GM23338 (cell line): ENCODE measurements around the gene RAB11A. TPM values are rescaled to one million over a fixed set of nuclear protein-coding genes. Genes with fewer than 3 reads are reported as not detected.

Experiments
- ATAC-seq: fragments of 200-7000 bp; cut with Tn5 transposase; 3 replicates; pipeline ENCODE4 v1.9.1; 2020
- DNase-seq: peaks from one replicate; pipeline ENCODE4 v3.0.0-alpha.2; 2015; ENCODE audit warnings: low spot score
- H2AFZ ChIP-seq: fragments of 200-600 bp; sonication (generic); 2 replicates; pipeline ENCODE4 v1.8.0; 2016; ENCODE audit warnings: antibody characterized with exemption, mild to moderate bottlenecking, moderate library complexity
- H3F3A ChIP-seq: fragments of 200-600 bp; sonication (generic); replicated peaks from 2 replicates; pipeline ENCODE4 v1.8.0; 2017; ENCODE audit warnings: antibody characterized with exemption, mixed run types, low read depth
- H3K27ac ChIP-seq: fragments of 200-600 bp; sonication (generic); 2 replicates; pipeline ENCODE4 v1.6.1; 2016; ENCODE audit warnings: low read depth
- H3K27me3 ChIP-seq: fragments of 200-600 bp; sonication (generic); 2 replicates; pipeline ENCODE4 v1.8.0; 2016; ENCODE audit warnings: mild to moderate bottlenecking, mixed run types, moderate library complexity; ENCODE audit not compliant: insufficient read depth
- H3K36me3 ChIP-seq: fragments of 200-600 bp; sonication (generic); 2 replicates; pipeline ENCODE4 v1.8.0; 2016; ENCODE audit warnings: mild to moderate bottlenecking; ENCODE audit not compliant: insufficient read depth
- H3K4me1 ChIP-seq: fragments of 200-600 bp; sonication (generic); 2 replicates; pipeline ENCODE4 v1.8.0; 2016; ENCODE audit warnings: mild to moderate bottlenecking, moderate library complexity; ENCODE audit not compliant: insufficient read depth
- H3K4me2 ChIP-seq: fragments of 200-600 bp; sonication (generic); 2 replicates; pipeline ENCODE4 v1.7.1; 2017; ENCODE audit warnings: mixed run types
- H3K4me3 ChIP-seq: fragments of 200-600 bp; sonication (generic); 2 replicates; pipeline ENCODE4 v1.6.1; 2016; ENCODE audit warnings: mixed run types
- H3K79me2 ChIP-seq: fragments of 200-600 bp; sonication (generic); replicated peaks from 2 replicates; pipeline ENCODE4 v1.8.0; 2017; ENCODE audit warnings: mild to moderate bottlenecking; ENCODE audit not compliant: insufficient read depth
- H3K9me2 ChIP-seq: fragments of 200-600 bp; sonication (generic); 2 replicates; pipeline ENCODE4 v1.8.0; 2017; ENCODE audit not compliant: insufficient read depth
- H4K20me1 ChIP-seq: fragments of 200-600 bp; sonication (generic); replicated peaks from 2 replicates; pipeline ENCODE4 v1.8.0; 2017; ENCODE audit warnings: mild to moderate bottlenecking; ENCODE audit not compliant: insufficient read depth
- H3K27ac Mint-ChIP-seq: 2 replicates; pipeline ENCODE4 v1.8.0; 2020; ENCODE audit warnings: inconsistent platforms, mild to moderate bottlenecking, moderate library complexity, mixed read lengths
- H3K27me3 Mint-ChIP-seq: 3 replicates; pipeline ENCODE4 v1.8.0; 2022; ENCODE audit warnings: low read depth, mild to moderate bottlenecking, moderate library complexity, mixed read lengths, inconsistent platforms; ENCODE audit not compliant: insufficient read depth, poor library complexity
- H3K36me3 Mint-ChIP-seq: 3 replicates; pipeline ENCODE4 v1.8.0; 2021; ENCODE audit warnings: low read depth, mild to moderate bottlenecking, inconsistent platforms, moderate library complexity, mixed read lengths
- H3K4me1 Mint-ChIP-seq: 3 replicates; pipeline ENCODE4 v1.8.0; 2020; ENCODE audit warnings: mild to moderate bottlenecking, inconsistent platforms, mixed read lengths
- H3K4me3 Mint-ChIP-seq: 3 replicates; pipeline ENCODE4 v1.8.0; 2021; ENCODE audit warnings: moderate library complexity, mild to moderate bottlenecking, inconsistent platforms, mixed read lengths
- H3K9me3 Mint-ChIP-seq: 3 replicates; pipeline ENCODE4 v1.8.0; 2020; ENCODE audit warnings: moderate library complexity, mild to moderate bottlenecking, inconsistent platforms, mixed read lengths
- EZH2phosphoT487 ChIP-seq: fragments of 200-600 bp; sonication (generic); IDR thresholded peaks from one replicate; pipeline ENCODE4 v1.8.1; 2018; ENCODE audit warnings: antibody characterized with exemption; ENCODE audit not compliant: unreplicated experiment
- JUNB ChIP-seq: IDR thresholded peaks from one replicate; pipeline ENCODE4 v1.6.1; 2016; ENCODE audit warnings: antibody characterized with exemption; ENCODE audit not compliant: unreplicated experiment
- NANOG ChIP-seq: IDR thresholded peaks from 2 replicates; pipeline ENCODE4 v1.6.1; 2016; ENCODE audit warnings: antibody characterized with exemption, borderline replicate concordance
- POLR2AphosphoS5 ChIP-seq: IDR thresholded peaks from 2 replicates; pipeline ENCODE4 v1.6.1; 2016; ENCODE audit warnings: antibody characterized with exemption, low read depth
- STAT1 ChIP-seq: IDR thresholded peaks from one replicate; pipeline ENCODE4 v1.6.1; 2016; ENCODE audit warnings: antibody characterized with exemption; ENCODE audit not compliant: unreplicated experiment
- ZNF114 ChIP-seq: fragments of 250-450 bp; sonication (Bioruptor Pico); IDR thresholded peaks from 2 replicates; pipeline ENCODE4 v1.5.0; 2020; ENCODE audit warnings: mild to moderate bottlenecking, moderate library complexity
- ZNF331 ChIP-seq: fragments of 250-450 bp; sonication (Bioruptor Pico); IDR thresholded peaks from 2 replicates; pipeline ENCODE4 v1.5.0; 2020; ENCODE audit warnings: low read depth, mild to moderate bottlenecking, moderate library complexity
- polyA plus RNA-seq: library from polyadenylated mRNA; unstranded; fragments of >200 nt; fragmentation: Nextera tagmentation; extraction: Ambion mirVana; gene quantifications from 2 replicates; pipeline ENCODE4 v1.2.1, GENCODE V29; 2016
- total RNA-seq: library from RNA; depleted of rRNA; stranded (reverse); fragments of >200 nt; shearing (Covaris generic); gene quantifications from 2 replicates; pipeline ENCODE4 v1.2.3, GENCODE V29; 2014
- TF ChIP-seq, protein P1 (sequence below): fragments of 250-450 bp; sonication (Bioruptor Pico); IDR thresholded peaks from 2 replicates; pipeline ENCODE4 v1.5.0; 2020; ENCODE audit warnings: mild to moderate bottlenecking, moderate library complexity
- TF ChIP-seq, protein P2 (sequence below): IDR thresholded peaks from one replicate; pipeline ENCODE4 v1.6.1; 2018; ENCODE audit warnings: antibody characterized with exemption; ENCODE audit not compliant: unreplicated experiment

RAB11A gene
- total and polyA plus RNA-seq, 2 experiments from 2014 or later = 251 to 369 TPM

DNA sequence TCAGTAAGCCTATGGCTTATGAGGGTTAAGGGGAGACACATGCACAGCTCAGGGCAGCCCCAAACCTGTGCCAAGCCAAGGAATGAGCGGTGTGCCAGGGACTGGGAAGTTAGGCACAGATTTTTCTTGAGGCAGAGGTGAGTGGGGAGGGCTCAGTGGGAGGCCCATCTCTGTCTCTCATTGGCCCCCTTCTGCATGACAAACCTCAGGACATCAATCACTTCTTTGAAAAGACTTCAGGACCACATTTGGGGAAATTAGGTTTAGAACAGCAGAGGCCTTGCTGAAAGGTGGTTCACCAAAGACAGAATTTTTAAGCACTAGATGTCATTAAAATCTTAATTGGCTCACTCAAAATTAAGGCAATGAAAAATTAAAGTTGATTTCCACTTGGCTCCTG is 57.2 kb downstream of the RAB11A start:
- no peak overlapping the region for H3K4me2 ChIP-seq
- no peaks in the 10 kb centered on the region for H3K79me2 ChIP-seq
- no peak for DNase-seq
- no peaks in the 10 kb centered on the region for H3K4me1 ChIP-seq
- H3F3A ChIP-seq = no peaks in the 10 kb centered on the region
- no peaks in the 10 kb centered on the region for H3K9me3 Mint-ChIP-seq
- H3K4me3 Mint-ChIP-seq = no peak overlapping the region
- no peak overlapping the region for H2AFZ ChIP-seq
- peaks cover 18% of the 10 kb centered on the region for H3K4me1 Mint-ChIP-seq
- no peak overlapping the region for H3K27ac ChIP-seq
- H4K20me1 ChIP-seq = no peaks in the 10 kb centered on the region
- TF ChIP-seq EZH2phosphoT487 (no peak), POLR2AphosphoS5 (no peak), STAT1 (no peak), NANOG (no peak), JUNB (no peak), ZNF331 (no peak), ZNF114 (CRISPR knock-in tag) (no peak)
- TF ChIP-seq, protein P1, sequence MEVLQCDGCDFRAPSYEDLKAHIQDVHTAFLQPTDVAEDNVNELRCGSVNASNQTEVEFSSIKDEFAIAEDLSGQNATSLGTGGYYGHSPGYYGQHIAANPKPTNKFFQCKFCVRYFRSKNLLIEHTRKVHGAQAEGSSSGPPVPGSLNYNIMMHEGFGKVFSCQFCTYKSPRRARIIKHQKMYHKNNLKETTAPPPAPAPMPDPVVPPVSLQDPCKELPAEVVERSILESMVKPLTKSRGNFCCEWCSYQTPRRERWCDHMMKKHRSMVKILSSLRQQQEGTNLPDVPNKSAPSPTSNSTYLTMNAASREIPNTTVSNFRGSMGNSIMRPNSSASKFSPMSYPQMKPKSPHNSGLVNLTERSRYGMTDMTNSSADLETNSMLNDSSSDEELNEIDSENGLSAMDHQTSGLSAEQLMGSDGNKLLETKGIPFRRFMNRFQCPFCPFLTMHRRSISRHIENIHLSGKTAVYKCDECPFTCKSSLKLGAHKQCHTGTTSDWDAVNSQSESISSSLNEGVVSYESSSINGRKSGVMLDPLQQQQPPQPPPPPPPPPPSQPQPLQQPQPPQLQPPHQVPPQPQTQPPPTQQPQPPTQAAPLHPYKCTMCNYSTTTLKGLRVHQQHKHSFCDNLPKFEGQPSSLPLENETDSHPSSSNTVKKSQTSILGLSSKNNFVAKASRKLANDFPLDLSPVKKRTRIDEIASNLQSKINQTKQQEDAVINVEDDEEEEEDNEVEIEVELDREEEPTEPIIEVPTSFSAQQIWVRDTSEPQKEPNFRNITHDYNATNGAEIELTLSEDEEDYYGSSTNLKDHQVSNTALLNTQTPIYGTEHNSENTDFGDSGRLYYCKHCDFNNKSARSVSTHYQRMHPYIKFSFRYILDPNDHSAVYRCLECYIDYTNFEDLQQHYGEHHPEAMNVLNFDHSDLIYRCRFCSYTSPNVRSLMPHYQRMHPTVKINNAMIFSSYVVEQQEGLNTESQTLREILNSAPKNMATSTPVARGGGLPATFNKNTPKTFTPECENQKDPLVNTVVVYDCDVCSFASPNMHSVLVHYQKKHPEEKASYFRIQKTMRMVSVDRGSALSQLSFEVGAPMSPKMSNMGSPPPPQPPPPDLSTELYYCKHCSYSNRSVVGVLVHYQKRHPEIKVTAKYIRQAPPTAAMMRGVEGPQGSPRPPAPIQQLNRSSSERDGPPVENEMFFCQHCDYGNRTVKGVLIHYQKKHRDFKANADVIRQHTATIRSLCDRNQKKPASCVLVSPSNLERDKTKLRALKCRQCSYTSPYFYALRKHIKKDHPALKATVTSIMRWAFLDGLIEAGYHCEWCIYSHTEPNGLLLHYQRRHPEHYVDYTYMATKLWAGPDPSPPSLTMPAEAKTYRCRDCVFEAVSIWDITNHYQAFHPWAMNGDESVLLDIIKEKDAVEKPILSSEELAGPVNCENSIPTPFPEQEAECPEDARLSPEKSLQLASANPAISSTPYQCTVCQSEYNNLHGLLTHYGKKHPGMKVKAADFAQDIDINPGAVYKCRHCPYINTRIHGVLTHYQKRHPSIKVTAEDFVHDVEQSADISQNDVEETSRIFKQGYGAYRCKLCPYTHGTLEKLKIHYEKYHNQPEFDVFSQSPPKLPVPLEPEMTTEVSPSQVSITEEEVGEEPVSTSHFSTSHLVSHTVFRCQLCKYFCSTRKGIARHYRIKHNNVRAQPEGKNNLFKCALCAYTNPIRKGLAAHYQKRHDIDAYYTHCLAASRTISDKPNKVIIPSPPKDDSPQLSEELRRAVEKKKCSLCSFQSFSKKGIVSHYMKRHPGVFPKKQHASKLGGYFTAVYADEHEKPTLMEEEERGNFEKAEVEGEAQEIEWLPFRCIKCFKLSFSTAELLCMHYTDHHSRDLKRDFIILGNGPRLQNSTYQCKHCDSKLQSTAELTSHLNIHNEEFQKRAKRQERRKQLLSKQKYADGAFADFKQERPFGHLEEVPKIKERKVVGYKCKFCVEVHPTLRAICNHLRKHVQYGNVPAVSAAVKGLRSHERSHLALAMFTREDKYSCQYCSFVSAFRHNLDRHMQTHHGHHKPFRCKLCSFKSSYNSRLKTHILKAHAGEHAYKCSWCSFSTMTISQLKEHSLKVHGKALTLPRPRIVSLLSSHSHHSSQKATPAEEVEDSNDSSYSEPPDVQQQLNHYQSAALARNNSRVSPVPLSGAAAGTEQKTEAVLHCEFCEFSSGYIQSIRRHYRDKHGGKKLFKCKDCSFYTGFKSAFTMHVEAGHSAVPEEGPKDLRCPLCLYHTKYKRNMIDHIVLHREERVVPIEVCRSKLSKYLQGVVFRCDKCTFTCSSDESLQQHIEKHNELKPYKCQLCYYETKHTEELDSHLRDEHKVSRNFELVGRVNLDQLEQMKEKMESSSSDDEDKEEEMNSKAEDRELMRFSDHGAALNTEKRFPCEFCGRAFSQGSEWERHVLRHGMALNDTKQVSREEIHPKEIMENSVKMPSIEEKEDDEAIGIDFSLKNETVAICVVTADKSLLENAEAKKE (CRISPR knock-in tag) = no peak
- TF ChIP-seq, protein P2, sequence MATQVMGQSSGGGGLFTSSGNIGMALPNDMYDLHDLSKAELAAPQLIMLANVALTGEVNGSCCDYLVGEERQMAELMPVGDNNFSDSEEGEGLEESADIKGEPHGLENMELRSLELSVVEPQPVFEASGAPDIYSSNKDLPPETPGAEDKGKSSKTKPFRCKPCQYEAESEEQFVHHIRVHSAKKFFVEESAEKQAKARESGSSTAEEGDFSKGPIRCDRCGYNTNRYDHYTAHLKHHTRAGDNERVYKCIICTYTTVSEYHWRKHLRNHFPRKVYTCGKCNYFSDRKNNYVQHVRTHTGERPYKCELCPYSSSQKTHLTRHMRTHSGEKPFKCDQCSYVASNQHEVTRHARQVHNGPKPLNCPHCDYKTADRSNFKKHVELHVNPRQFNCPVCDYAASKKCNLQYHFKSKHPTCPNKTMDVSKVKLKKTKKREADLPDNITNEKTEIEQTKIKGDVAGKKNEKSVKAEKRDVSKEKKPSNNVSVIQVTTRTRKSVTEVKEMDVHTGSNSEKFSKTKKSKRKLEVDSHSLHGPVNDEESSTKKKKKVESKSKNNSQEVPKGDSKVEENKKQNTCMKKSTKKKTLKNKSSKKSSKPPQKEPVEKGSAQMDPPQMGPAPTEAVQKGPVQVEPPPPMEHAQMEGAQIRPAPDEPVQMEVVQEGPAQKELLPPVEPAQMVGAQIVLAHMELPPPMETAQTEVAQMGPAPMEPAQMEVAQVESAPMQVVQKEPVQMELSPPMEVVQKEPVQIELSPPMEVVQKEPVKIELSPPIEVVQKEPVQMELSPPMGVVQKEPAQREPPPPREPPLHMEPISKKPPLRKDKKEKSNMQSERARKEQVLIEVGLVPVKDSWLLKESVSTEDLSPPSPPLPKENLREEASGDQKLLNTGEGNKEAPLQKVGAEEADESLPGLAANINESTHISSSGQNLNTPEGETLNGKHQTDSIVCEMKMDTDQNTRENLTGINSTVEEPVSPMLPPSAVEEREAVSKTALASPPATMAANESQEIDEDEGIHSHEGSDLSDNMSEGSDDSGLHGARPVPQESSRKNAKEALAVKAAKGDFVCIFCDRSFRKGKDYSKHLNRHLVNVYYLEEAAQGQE = no peak
- no peak overlapping the region for H3K4me3 ChIP-seq
- peaks cover 5% of the 10 kb centered on the region for H3K27me3 Mint-ChIP-seq
- no peaks in the 10 kb centered on the region for H3K36me3 Mint-ChIP-seq
- H3K9me2 ChIP-seq = no peaks in the 10 kb centered on the region
- no peak for ATAC-seq
- no peaks in the 10 kb centered on the region for H3K36me3 ChIP-seq
- no peaks in the 10 kb centered on the region for H3K27me3 ChIP-seq
- no peak overlapping the region for H3K27ac Mint-ChIP-seq
